CD14-positive monocyte (primary cell): ENCODE data around the gene PECR. TPM values are rescaled to one million over a fixed set of nuclear protein-coding genes. Genes with fewer than 3 reads are reported as not detected.
A peak's percentile ranks its signal among the peaks of the same experiment; 100 is the strongest.

Experiments used
- DNase-seq, 3 donors: peaks; one replicate each; pipeline ENCODE4 v3.0.0-alpha.2; 2011 to 2022
- H2AFZ ChIP-seq: 2 replicates; pipeline ENCODE4 v1.6.0; 2012; ENCODE audit warnings: mild to moderate bottlenecking, low read depth, low read length, inconsistent platforms; ENCODE audit not compliant: insufficient read depth, poor library complexity, severe bottlenecking
- H3K27ac ChIP-seq, 2 donors: 1 replicate in 1 of 2; 2 replicates in 1 of 2; pipeline ENCODE4 v1.5.1; 2012 to 2013; ENCODE audit warnings: low read length in 2 of 2, control low read depth in 1 of 2, inconsistent platforms in 1 of 2, low read depth in 1 of 2, mild to moderate bottlenecking in 1 of 2
- H3K27me3 ChIP-seq, 2 donors: one replicate each; pipeline versions ENCODE4 v1.6.0 to v1.6.1; 2011 to 2013; ENCODE audit warnings: low read length in 2 of 2; ENCODE audit not compliant: control insufficient read depth in 2 of 2, insufficient read depth in 2 of 2
- H3K36me3 ChIP-seq, 2 donors: replicated peaks in 1 of 2; 1 replicate in 1 of 2; 2 replicates in 1 of 2; pipeline versions ENCODE4 v1.5.1 to v1.6.1; 2012 to 2013; ENCODE audit warnings: low read length in 2 of 2, control low read depth in 1 of 2, inconsistent platforms in 1 of 2, mild to moderate bottlenecking in 1 of 2; ENCODE audit not compliant: insufficient read depth in 2 of 2, control insufficient read depth in 1 of 2
- H3K4me1 ChIP-seq, 2 donors: 1 replicate in 1 of 2; 2 replicates in 1 of 2; pipeline versions ENCODE4 v1.5.1 to v1.6.1; 2012 to 2013; ENCODE audit warnings: low read length in 2 of 2, control low read depth in 1 of 2, inconsistent platforms in 1 of 2, mild to moderate bottlenecking in 1 of 2, moderate library complexity in 1 of 2; ENCODE audit not compliant: insufficient read depth in 2 of 2, control insufficient read depth in 1 of 2
- H3K4me2 ChIP-seq: replicated peaks from 2 replicates; pipeline ENCODE3; 2012; ENCODE audit warnings: low read length, moderate library complexity, mild to moderate bottlenecking; ENCODE audit not compliant: poor library complexity, severe bottlenecking; ENCODE audit errors: extremely low read depth
- H3K4me3 ChIP-seq, 3 experiments: fragments of 200-600 bp in 1 of 3; sonication (generic) in 1 of 3; replicated peaks in 1 of 3; 1 replicate in 2 of 3; 2 replicates in 1 of 3; pipeline ENCODE4 v1.5.1; 2011 to 2013; ENCODE audit warnings: low read length in 3 of 3, mild to moderate bottlenecking in 3 of 3, control low read depth in 2 of 3, low read depth in 2 of 3, inconsistent platforms in 1 of 3, moderate library complexity in 1 of 3
- H3K79me2 ChIP-seq: 2 replicates; pipeline ENCODE4 v1.6.0; 2012; ENCODE audit warnings: mild to moderate bottlenecking, control low read depth, inconsistent platforms, low read length, moderate library complexity; ENCODE audit not compliant: insufficient read depth
- H3K9ac ChIP-seq: 2 replicates; pipeline ENCODE4 v1.6.0; 2017; ENCODE audit warnings: low read length, mild to moderate bottlenecking; ENCODE audit not compliant: insufficient read depth, poor library complexity, severe bottlenecking
- H3K9me3 ChIP-seq, 2 donors: replicated peaks in 1 of 2; 1 replicate in 1 of 2; 2 replicates in 1 of 2; pipeline versions ENCODE4 v1.5.1 to v1.6.1; 2012 to 2013; ENCODE audit warnings: low read length in 2 of 2, control low read depth in 1 of 2; ENCODE audit not compliant: control insufficient read depth in 1 of 2, insufficient read depth in 1 of 2
- H4K20me1 ChIP-seq: 2 replicates; pipeline ENCODE4 v1.6.0; 2012; ENCODE audit warnings: mild to moderate bottlenecking, low read length, control low read depth, moderate library complexity; ENCODE audit not compliant: insufficient read depth
- H3K27ac Mint-ChIP-seq, 7 donors: one replicate each; pipeline ENCODE4 v1.8.0; 2020; ENCODE audit warnings: mild to moderate bottlenecking in 7 of 7, mixed read lengths in 7 of 7, moderate library complexity in 6 of 7, inconsistent platforms in 2 of 7
- H3K27me3 Mint-ChIP-seq, 3 donors: one replicate each; pipeline ENCODE4 v1.8.0; 2021 to 2022; ENCODE audit warnings: low read depth in 3 of 3, mild to moderate bottlenecking in 3 of 3, mixed read lengths in 3 of 3, moderate library complexity in 3 of 3, inconsistent platforms in 1 of 3
- H3K36me3 Mint-ChIP-seq, 2 donors: one replicate each; pipeline ENCODE4 v1.8.0; 2020; ENCODE audit warnings: mixed read lengths in 2 of 2, inconsistent platforms in 1 of 2, mild to moderate bottlenecking in 1 of 2
- H3K4me1 Mint-ChIP-seq: one replicate; pipeline ENCODE4 v1.8.0; 2020; ENCODE audit warnings: mild to moderate bottlenecking, mixed read lengths
- H3K4me3 Mint-ChIP-seq, 2 donors: one replicate each; pipeline ENCODE4 v1.8.0; 2020; ENCODE audit warnings: mild to moderate bottlenecking in 2 of 2, mixed read lengths in 2 of 2, moderate library complexity in 1 of 2
- H3K9me3 Mint-ChIP-seq, 7 donors: one replicate each; pipeline ENCODE4 v1.8.0; 2020 to 2022; ENCODE audit warnings: mixed read lengths in 7 of 7, mild to moderate bottlenecking in 6 of 7, moderate library complexity in 6 of 7, inconsistent platforms in 2 of 7
- CTCF ChIP-seq: fragments of 200-600 bp; IDR thresholded peaks from one replicate; pipeline ENCODE4 v1.8.0; 2022; ENCODE audit warnings: antibody characterized with exemption, mild to moderate bottlenecking
- WGBS: methylation state at CpG from one replicate; pipeline ENCODE4 v1.1.5; 2013; ENCODE audit warnings: missing lambda C conversion rate; ENCODE audit not compliant: insufficient coverage; 5-methylcytosine and 5-hydroxymethylcytosine counted together
- intact Hi-C, 2 donors: fragments of 100-400 bp; cut with micrococcal nuclease; formaldehyde crosslinking; loops; one replicate each; pipeline versions ENCODE4 v1.15.0 to v1.15.1; 2023
- polyA plus RNA-seq, 3 donors: library from polyadenylated mRNA; depleted of rRNA in 1 of 3; unstranded in 2 of 3; stranded (reverse) in 1 of 3; fragments of 300-500 nt in 2 of 3; fragments of >200 nt in 1 of 3; fragmentation: Illumina TruSeq in 2 of 3; gene quantifications; 1 replicate in 2 of 3; 2 replicates in 1 of 3; pipeline ENCODE4 v1.2.3, GENCODE V29; 2012 to 2021

The PECR gene
- polyA plus RNA-seq, 3 donors, result 7.4 to 16.9 (median 12.3) TPM

- Mint-ChIP-seq H3K4me1 (peaks cover 16% of the 10 kb centered on the region), H3K27me3 (no peaks in the 10 kb centered on the region), H3K9me3 (peaks cover 0 to 3% (median 0%) of the 10 kb centered on the region in 7 donors), H3K27ac (no peak overlapping the region), H3K36me3 (peaks cover 44 to 49% of the 10 kb centered on the region in 2 donors), H3K4me3 (no peak overlapping the region)
- no peaks in the 10 kb centered on the region for H3K79me2 ChIP-seq
- H3K9me3 ChIP-seq, result no peaks in the 10 kb centered on the region
- WGBS, result no CpG with 5 or more reads among the region's 5 CpGs
- TF ChIP-seq CTCF, result peak; percentile 29
- H3K27ac ChIP-seq, result no peak overlapping the region
- peaks cover 0 to 42% of the 10 kb centered on the region in 2 donors for H3K36me3 ChIP-seq
- H3K9ac ChIP-seq, result no peak overlapping the region
- H2AFZ ChIP-seq, result no peak overlapping the region
- H3K4me3 ChIP-seq, result no peak overlapping the region
- no peak overlapping the region for H3K4me2 ChIP-seq
- peaks cover 11 to 17% of the 10 kb centered on the region in 2 donors for H3K4me1 ChIP-seq
- intact Hi-C loops, result no loop called here
- DNase-seq, result no peak
- H3K27me3 ChIP-seq, result no peaks in the 10 kb centered on the region
- no peaks in the 10 kb centered on the region for H4K20me1 ChIP-seq
Observed at GRCh38 chr2:216059233-216059834, 22.3 kb downstream of the PECR start.

- Histone ChIP-seq H3K79me2 (no peaks in the 10 kb centered on the region), H2AFZ (peak overlapping the region; percentile 75), H3K4me3 (peak overlapping the region; percentile 37 to 75 (median 74)), H3K27ac (peak overlapping the region; percentile 58 to 78), H3K9ac (peak overlapping the region; percentile 33), H4K20me1 (no peaks in the 10 kb centered on the region), H3K4me1 (peaks cover 11 to 17% of the 10 kb centered on the region in 2 donors), H3K9me3 (no peaks in the 10 kb centered on the region), H3K27me3 (no peaks in the 10 kb centered on the region), H3K36me3 (peaks cover 0 to 26% of the 10 kb centered on the region in 2 donors), H3K4me2 (peak overlapping the region; percentile 71)
- Mint-ChIP-seq H3K4me3 (peak overlapping the region; percentile 75 to 86), H3K9me3 (peaks cover 0 to 4% (median 0%) of the 10 kb centered on the region in 7 donors), H3K27ac (peak overlapping the region; percentile 58 to 93 (median 85)), H3K4me1 (peaks cover 16% of the 10 kb centered on the region), H3K27me3 (peaks cover 0 to 2% (median 0%) of the 10 kb centered on the region in 3 donors), H3K36me3 (peaks cover 37 to 39% of the 10 kb centered on the region in 2 donors)
- WGBS, result 27% methylated on average over 4 of the region's 7 CpGs
- intact Hi-C loops, result no loop called here
- no peak for TF ChIP-seq CTCF
- peak; percentile 54 to 60 (median 60) for DNase-seq
Observed at GRCh38 chr2:216057688-216058193, 23.9 kb downstream of the PECR start.
